Measurements from ENCODE around the gene C17orf113.

Gene C17orf113

DNA sequence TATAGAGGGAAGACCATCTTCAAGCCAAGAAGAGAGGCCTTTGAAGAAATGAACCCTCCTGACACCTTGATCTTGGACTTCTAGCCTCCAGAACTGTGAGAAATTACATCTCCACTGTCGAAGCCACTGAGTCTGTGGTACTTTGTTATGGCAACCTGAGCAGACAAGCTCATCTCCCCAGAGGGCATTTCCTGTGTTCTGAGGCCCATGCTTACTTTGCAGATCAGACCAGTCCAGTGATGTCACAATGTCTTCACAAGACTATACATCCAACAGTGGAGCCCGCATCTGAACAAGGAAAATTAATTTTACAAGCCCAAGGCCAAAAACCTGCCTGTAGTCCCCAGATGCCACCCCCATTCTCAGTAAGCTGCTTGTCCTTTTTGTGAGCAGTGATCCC is 14.8 kb upstream of the C17orf113 start:
- Histone ChIP-seq H4K20me1 (ENCODE audit: insufficient read depth) (no peaks in the 10 kb centered on the region), H3K4me3 (IDR thresholded peaks at IDR 0.05; ENCODE audit: insufficient read depth, low read depth, low read length) (no peak overlapping the region), H3K79me2 (ENCODE audit: insufficient read depth, low read depth) (no peaks in the 10 kb centered on the region), H3K9ac (no peak overlapping the region), H3K27ac (no peak overlapping the region), H3K27me3 (ENCODE audit: insufficient read depth, low read depth) (no peaks in the 10 kb centered on the region), H2AFZ (ENCODE audit: low read depth) (no peak overlapping the region), H3K4me2 (no peak overlapping the region), H3K4me1 (ENCODE audit: low read depth, poor library complexity, severe bottlenecking) (no peaks in the 10 kb centered on the region), H3K36me3 (ENCODE audit: insufficient read depth) (no peaks in the 10 kb centered on the region)
- TF ChIP-seq, protein P1, sequence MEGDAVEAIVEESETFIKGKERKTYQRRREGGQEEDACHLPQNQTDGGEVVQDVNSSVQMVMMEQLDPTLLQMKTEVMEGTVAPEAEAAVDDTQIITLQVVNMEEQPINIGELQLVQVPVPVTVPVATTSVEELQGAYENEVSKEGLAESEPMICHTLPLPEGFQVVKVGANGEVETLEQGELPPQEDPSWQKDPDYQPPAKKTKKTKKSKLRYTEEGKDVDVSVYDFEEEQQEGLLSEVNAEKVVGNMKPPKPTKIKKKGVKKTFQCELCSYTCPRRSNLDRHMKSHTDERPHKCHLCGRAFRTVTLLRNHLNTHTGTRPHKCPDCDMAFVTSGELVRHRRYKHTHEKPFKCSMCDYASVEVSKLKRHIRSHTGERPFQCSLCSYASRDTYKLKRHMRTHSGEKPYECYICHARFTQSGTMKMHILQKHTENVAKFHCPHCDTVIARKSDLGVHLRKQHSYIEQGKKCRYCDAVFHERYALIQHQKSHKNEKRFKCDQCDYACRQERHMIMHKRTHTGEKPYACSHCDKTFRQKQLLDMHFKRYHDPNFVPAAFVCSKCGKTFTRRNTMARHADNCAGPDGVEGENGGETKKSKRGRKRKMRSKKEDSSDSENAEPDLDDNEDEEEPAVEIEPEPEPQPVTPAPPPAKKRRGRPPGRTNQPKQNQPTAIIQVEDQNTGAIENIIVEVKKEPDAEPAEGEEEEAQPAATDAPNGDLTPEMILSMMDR (conservative IDR thresholded peaks at IDR 0.05; ENCODE audit: low read depth, low read length), result no peak

DNA sequence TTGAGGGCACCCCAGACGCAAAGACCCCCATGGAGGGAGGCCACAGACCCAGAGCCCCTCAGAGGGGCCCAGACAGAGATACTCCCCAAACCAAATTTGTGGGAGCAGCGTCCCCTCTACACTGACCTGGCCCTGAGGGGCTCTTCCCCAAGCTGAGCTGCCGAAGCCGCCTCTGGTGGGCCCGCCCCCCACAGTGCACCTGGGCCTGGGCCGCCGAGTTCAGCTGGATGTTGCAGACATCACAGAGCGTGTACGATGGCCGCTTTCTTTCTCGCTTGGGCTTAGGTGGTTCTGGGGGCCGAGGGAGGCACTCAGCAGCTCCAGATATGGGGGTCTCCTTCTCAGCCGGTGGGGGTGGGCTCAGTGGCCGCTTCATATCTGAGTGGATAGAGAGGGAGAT is 12.3 kb upstream of the C17orf113 start:
- TF ChIP-seq, protein P1 (conservative IDR thresholded peaks at IDR 0.05; ENCODE audit: low read depth, low read length), result no peak
- Histone ChIP-seq H3K79me2 (ENCODE audit: insufficient read depth, low read depth) (no peaks in the 10 kb centered on the region), H3K27ac (no peak overlapping the region), H3K36me3 (ENCODE audit: insufficient read depth) (no peaks in the 10 kb centered on the region), H3K4me2 (no peak overlapping the region), H3K4me1 (ENCODE audit: low read depth, poor library complexity, severe bottlenecking) (no peaks in the 10 kb centered on the region), H3K4me3 (IDR thresholded peaks at IDR 0.05; ENCODE audit: insufficient read depth, low read depth, low read length) (no peak overlapping the region), H2AFZ (ENCODE audit: low read depth) (no peak overlapping the region), H4K20me1 (ENCODE audit: insufficient read depth) (no peaks in the 10 kb centered on the region), H3K27me3 (ENCODE audit: insufficient read depth, low read depth) (no peaks in the 10 kb centered on the region), H3K9ac (no peak overlapping the region)

DNA sequence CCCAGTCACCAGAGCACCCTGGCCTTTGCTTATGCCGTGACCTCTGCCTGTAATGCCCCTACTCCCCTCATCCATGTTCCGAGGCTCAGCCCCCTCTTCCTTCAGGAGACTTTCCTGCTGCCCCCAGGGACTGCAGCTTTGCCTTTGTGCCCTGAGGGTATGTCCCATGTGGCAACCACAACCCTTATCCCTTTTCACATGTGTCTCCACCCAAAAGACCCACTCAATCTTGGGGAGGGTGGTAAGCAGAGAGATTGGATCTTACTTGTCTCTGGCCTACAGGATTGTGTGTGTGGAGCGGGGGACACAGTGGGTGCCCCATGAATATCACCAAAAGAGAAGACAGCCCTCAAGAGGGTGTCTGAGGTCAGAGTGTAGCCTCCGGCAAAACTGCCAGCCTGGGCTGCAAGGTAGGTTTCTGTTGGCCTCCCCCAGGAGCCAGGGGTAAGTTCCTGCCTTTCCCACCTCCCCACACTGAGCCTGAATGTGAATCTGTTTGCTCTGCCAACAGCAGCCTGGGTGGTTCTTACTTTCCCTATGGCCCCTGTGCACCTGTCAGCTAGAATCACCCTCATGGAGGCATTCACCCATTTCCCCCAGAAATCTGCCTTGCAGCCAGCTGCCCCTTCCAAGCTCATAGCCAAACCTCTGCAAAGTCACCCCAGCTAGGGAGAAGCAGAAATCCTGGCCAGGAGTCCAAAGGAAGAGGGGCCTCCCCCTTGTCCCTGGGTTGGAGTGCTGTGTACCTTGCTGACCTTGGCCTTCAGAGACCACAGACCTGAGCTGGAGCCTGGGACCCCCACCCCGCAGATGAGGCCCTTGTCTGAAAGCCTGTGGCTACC is 11.5 kb upstream of the C17orf113 start:
- Histone ChIP-seq H3K36me3 (ENCODE audit: insufficient read depth) (no peaks in the 10 kb centered on the region), H3K27ac (no peak overlapping the region), H3K4me3 (IDR thresholded peaks at IDR 0.05; ENCODE audit: insufficient read depth, low read depth, low read length) (no peak overlapping the region), H3K79me2 (ENCODE audit: insufficient read depth, low read depth) (no peaks in the 10 kb centered on the region), H3K9ac (no peak overlapping the region), H2AFZ (ENCODE audit: low read depth) (no peak overlapping the region), H3K4me2 (no peak overlapping the region), H3K27me3 (ENCODE audit: insufficient read depth, low read depth) (no peaks in the 10 kb centered on the region), H4K20me1 (ENCODE audit: insufficient read depth) (no peaks in the 10 kb centered on the region), H3K4me1 (ENCODE audit: low read depth, poor library complexity, severe bottlenecking) (no peaks in the 10 kb centered on the region)
- TF ChIP-seq, protein P1 (conservative IDR thresholded peaks at IDR 0.05; ENCODE audit: low read depth, low read length), result no peak

DNA sequence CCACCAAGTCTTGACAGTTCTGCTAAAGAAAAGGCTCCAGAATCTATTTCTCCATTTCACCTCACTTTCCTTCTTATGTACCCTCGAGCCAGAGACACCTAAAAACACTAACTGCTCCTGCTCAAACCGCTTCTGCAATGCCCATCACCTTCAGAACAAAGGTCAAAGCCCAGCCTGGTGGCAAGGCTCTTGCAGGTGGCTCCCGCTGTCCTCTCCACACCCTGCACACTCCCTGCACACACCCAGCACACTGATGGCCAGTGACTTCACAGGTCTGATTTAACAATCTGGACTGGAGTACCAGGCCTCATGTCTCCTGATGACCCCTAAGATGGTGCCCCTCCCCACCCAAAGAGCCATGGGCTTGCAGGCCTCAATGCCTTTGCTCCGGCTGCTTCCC is 9.8 kb upstream of the C17orf113 start:
- Histone ChIP-seq H3K79me2 (ENCODE audit: insufficient read depth, low read depth) (no peaks in the 10 kb centered on the region), H3K36me3 (ENCODE audit: insufficient read depth) (no peaks in the 10 kb centered on the region), H3K9ac (no peak overlapping the region), H3K27ac (no peak overlapping the region), H3K4me2 (no peak overlapping the region), H3K27me3 (ENCODE audit: insufficient read depth, low read depth) (peaks cover 3% of the 10 kb centered on the region; the same call in 1 of the 2 replicates), H4K20me1 (ENCODE audit: insufficient read depth) (no peaks in the 10 kb centered on the region), H3K4me1 (ENCODE audit: low read depth, poor library complexity, severe bottlenecking) (no peaks in the 10 kb centered on the region), H2AFZ (ENCODE audit: low read depth) (no peak overlapping the region), H3K4me3 (IDR thresholded peaks at IDR 0.05; ENCODE audit: insufficient read depth, low read depth, low read length) (no peak overlapping the region)
- TF ChIP-seq, protein P1 (conservative IDR thresholded peaks at IDR 0.05; ENCODE audit: low read depth, low read length), result no peak

Data from KMS-11 (cell line).